Calu3 (cell line): Measurements from ENCODE around the gene SLF2. TPM values are rescaled to one million over a fixed set of nuclear protein-coding genes. Genes with fewer than 3 reads are reported as not detected.

Experiments used
- BruUV-seq: library from RNA; stranded (reverse); fragments of 400-500 nt; replicated peaks from 2 replicates; lab custom pipeline; 2021; lab: Mats Ljungman, UMichigan
- CTCF ChIA-PET: fragments of 300-600 bp; sonication (Branson Sonifier 250); formaldehyde crosslinking; loops from one replicate; lab custom pipeline; 2022; ENCODE audit warnings: antibody characterized with exemption; lab: Charles Lee
- DNase-seq: peaks from one replicate; pipeline ENCODE4 v3.0.0; 2022
- H3K27ac Mint-ChIP-seq: one replicate; pipeline ENCODE4 v1.8.0; 2022; ENCODE audit warnings: mixed read lengths; ENCODE audit not compliant: unreplicated experiment
- H3K27me3 Mint-ChIP-seq: one replicate; pipeline ENCODE4 v1.8.0; 2022; ENCODE audit warnings: mixed read lengths; ENCODE audit not compliant: unreplicated experiment
- H3K36me3 Mint-ChIP-seq: one replicate; pipeline ENCODE4 v1.8.0; 2022; ENCODE audit warnings: mild to moderate bottlenecking, moderate library complexity, mixed read lengths; ENCODE audit not compliant: insufficient read depth, unreplicated experiment
- H3K4me1 Mint-ChIP-seq: one replicate; pipeline ENCODE4 v1.8.0; 2022; ENCODE audit warnings: mild to moderate bottlenecking, low read depth, mixed read lengths; ENCODE audit not compliant: unreplicated experiment
- H3K4me3 Mint-ChIP-seq: one replicate; pipeline ENCODE4 v1.8.0; 2022; ENCODE audit warnings: mild to moderate bottlenecking, low read depth, moderate library complexity, mixed read lengths; ENCODE audit not compliant: unreplicated experiment
- H3K9me3 Mint-ChIP-seq: one replicate; pipeline ENCODE4 v1.8.0; 2022; ENCODE audit warnings: low read depth, mixed read lengths; ENCODE audit not compliant: unreplicated experiment
- intact Hi-C: fragments of 100-400 bp; cut with micrococcal nuclease; formaldehyde crosslinking; loops from one replicate; pipeline ENCODE4 v1.10.0; 2022; ENCODE audit not compliant: unreplicated experiment
- total RNA-seq: library from RNA; stranded (reverse); gene quantifications from 2 replicates; pipeline ENCODE4 v1.2.3, GENCODE V29; 2022
- TF ChIP-seq, protein P1 (sequence below): fragments of 200-600 bp; IDR thresholded peaks from one replicate; pipeline ENCODE4 v1.8.0; 2022; ENCODE audit warnings: antibody characterized with exemption; ENCODE audit not compliant: unreplicated experiment

The SLF2 gene
- total RNA-seq, 1 experiment from 2014 or later, result 18.3 TPM

DNA sequence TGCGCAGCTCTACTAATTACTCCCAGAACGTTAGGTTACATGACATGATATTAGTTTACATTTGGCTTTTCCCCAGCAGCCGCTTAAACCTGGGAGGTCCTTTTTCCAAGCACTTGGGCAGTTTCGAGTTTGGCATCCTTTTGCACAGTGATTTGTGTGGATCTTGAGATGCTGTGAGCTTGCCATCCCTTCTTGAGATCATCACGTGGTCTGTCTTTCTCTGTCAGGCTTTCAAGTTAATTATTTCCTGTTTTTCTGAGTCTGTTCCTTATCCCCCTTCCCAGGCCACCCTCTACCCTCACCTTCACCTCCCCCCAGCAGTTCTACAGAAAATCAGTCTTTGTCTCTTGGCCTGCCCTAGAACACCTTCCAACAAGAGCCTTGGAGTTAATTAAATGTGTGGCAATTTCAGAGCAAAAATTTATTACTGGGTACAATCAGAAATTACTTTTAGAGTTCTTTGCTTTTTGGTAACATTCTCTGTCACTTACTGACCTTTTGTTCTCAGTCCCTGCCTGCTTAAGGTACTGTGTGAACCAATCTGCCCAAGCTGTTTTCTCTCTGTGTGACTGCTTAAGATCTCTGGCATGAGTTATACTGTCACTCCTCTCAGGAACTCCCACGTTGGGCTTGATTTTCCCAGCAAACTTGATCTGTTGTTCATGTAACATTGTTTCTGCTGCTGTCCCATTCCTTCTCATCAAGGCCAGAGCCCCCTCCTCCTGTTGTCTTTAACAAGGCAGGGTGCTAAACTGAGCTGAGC, 3.1 kb upstream of the SLF2 start:
- DNase-seq, result no peak
- peaks cover 15% of the 10 kb centered on the region for H3K4me1 Mint-ChIP-seq
- CTCF ChIA-PET, result no interaction called here
- BruUV-seq, result no TSS peak
- H3K27me3 Mint-ChIP-seq, result peaks cover 18% of the 10 kb centered on the region
- TF ChIP-seq, protein P1, sequence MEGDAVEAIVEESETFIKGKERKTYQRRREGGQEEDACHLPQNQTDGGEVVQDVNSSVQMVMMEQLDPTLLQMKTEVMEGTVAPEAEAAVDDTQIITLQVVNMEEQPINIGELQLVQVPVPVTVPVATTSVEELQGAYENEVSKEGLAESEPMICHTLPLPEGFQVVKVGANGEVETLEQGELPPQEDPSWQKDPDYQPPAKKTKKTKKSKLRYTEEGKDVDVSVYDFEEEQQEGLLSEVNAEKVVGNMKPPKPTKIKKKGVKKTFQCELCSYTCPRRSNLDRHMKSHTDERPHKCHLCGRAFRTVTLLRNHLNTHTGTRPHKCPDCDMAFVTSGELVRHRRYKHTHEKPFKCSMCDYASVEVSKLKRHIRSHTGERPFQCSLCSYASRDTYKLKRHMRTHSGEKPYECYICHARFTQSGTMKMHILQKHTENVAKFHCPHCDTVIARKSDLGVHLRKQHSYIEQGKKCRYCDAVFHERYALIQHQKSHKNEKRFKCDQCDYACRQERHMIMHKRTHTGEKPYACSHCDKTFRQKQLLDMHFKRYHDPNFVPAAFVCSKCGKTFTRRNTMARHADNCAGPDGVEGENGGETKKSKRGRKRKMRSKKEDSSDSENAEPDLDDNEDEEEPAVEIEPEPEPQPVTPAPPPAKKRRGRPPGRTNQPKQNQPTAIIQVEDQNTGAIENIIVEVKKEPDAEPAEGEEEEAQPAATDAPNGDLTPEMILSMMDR, result no peak
- intact Hi-C loops, result no loop called here
- H3K36me3 Mint-ChIP-seq, result peaks cover 16% of the 10 kb centered on the region
- no peaks in the 10 kb centered on the region for H3K9me3 Mint-ChIP-seq
- H3K4me3 Mint-ChIP-seq, result no peak overlapping the region
- no peak overlapping the region for H3K27ac Mint-ChIP-seq

DNA sequence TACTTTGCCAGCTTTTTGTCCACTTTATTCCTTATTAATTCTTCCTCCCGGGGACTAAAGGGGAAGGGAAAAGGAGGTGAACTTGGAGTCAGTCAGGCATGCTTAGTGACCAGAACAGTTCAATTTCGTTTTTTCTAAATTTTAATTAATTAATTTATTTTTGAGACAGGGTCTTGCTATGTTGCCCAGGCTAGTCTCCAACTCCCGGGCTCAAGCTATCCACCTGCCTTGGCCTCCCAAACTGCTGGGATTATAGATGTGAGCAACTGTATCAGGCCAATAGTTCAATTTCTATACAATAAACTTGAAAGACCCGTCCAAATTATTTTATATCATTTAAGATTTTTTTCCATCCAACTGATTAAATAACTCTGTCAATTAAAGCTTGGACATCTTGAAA, 1.3 kb upstream of the SLF2 start:
- no TSS peak for BruUV-seq
- H3K4me3 Mint-ChIP-seq, result no peak overlapping the region
- peaks cover 12% of the 10 kb centered on the region for H3K27me3 Mint-ChIP-seq
- no peaks in the 10 kb centered on the region for H3K9me3 Mint-ChIP-seq
- intact Hi-C loops, result no loop called here
- peaks cover 17% of the 10 kb centered on the region for H3K36me3 Mint-ChIP-seq
- no peak for DNase-seq
- CTCF ChIA-PET, result no interaction called here
- peaks cover 22% of the 10 kb centered on the region for H3K4me1 Mint-ChIP-seq
- H3K27ac Mint-ChIP-seq, result no peak overlapping the region
- TF ChIP-seq, protein P1, result no peak

DNA sequence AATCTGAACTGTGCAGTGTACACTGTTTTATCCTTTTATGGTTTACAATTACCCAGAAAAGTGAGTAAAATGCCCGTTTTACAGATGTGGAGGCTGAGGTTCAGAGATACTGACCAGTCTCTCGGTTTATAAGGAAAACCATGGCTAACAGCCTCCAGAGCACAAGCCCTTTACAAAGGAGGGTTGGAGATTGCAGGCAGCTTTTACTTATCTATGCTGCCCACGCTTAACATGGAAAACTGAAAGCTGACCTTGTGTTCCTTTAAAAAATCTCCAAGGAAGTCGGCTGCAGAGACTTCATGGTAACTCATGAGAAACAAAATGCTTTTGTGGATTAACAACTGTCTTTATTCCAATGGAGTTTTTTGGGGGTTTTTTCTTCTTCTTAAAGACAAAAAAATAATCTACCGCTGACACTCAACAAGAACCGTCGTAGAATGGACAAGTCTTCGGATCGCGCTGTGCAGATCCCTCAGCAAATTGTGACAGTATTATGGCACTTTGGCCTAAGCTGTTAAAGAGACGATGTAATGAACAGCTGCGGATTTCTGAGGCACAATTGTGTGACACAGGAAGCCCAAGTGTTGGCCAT, 654 bp upstream of the SLF2 start:
- peak overlapping the region; percentile 94 for H3K4me3 Mint-ChIP-seq
- intact Hi-C loops, result no loop called here
- DNase-seq, result no peak
- H3K27me3 Mint-ChIP-seq, result peaks cover 12% of the 10 kb centered on the region
- BruUV-seq, result TSS peak; percentile 62
- CTCF ChIA-PET, result interaction anchor here (1.3 kb wide), 1 partner anchor 102 kb away, joined by 3 read pairs; no protein-coding TSS in a partner anchor
- no peak overlapping the region for H3K27ac Mint-ChIP-seq
- TF ChIP-seq, protein P1, result no peak
- H3K36me3 Mint-ChIP-seq, result peaks cover 22% of the 10 kb centered on the region
- H3K4me1 Mint-ChIP-seq, result peaks cover 22% of the 10 kb centered on the region
- no peaks in the 10 kb centered on the region for H3K9me3 Mint-ChIP-seq

DNA sequence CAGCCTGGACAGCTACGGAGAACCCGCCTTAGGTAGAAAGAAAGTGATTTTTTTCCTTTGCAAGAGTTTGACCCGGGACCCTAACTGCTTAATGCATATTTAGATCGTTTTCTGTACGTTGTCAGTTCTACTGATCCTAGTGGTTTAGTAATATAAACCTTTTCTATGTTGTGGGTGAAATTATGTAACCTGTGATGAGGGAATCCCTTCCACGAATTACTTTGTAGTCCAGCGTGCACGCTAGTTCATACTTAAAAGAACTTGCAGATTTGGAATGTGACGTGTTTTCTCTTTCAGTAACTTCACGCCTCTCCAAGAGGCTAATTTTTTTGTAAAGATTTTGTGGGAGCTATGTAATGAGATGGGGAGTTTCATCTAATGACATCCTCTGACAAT, 705 bp downstream of the SLF2 start:
- no TSS peak for BruUV-seq
- intact Hi-C loops, result no loop called here
- H3K27me3 Mint-ChIP-seq, result peaks cover 12% of the 10 kb centered on the region
- peak overlapping the region; percentile 94 for H3K4me3 Mint-ChIP-seq
- DNase-seq, result no peak
- no peak overlapping the region for H3K27ac Mint-ChIP-seq
- CTCF ChIA-PET, result interaction anchor here (0.6 to 1.3 kb wide), 2 partner anchors 101 to 488 kb away, joined by 3 read pairs; no protein-coding TSS in a partner anchor
- H3K9me3 Mint-ChIP-seq, result no peaks in the 10 kb centered on the region
- peaks cover 22% of the 10 kb centered on the region for H3K36me3 Mint-ChIP-seq
- TF ChIP-seq, protein P1, result no peak
- H3K4me1 Mint-ChIP-seq, result peaks cover 22% of the 10 kb centered on the region
